Measurements from ENCODE around the gene PACSIN2. TPM values are rescaled to one million over a fixed set of nuclear protein-coding genes. Genes with fewer than 3 reads are reported as not detected.
A peak's percentile ranks its signal among the peaks of the same experiment; 100 is the strongest.
"Not testable (repeated sequence)": the region's sequence is repeated elsewhere in the genome, so short reads cannot be mapped to it uniquely, and the experiment has no call there.

PACSIN2 gene
- total RNA-seq, 1 experiment from 2014 or later, result 60.1 TPM

GRCh38 chr22:43017525-43018460 is 2.8 kb upstream of the PACSIN2 start:
- no peak for DNase-seq
- H3K36me3 ChIP-seq (replicated peaks; ENCODE audit: control insufficient read depth, insufficient read depth, low read length), result no peaks in the 10 kb centered on the region
- peaks cover 1% of the 10 kb centered on the region; the same call in 1 of the 2 replicates for H3K27me3 ChIP-seq (ENCODE audit: control insufficient read depth, insufficient read depth, low read length)
- no peak overlapping the region for H3K4me3 ChIP-seq (ENCODE audit: insufficient read depth, low read depth, low read length)

DNA sequence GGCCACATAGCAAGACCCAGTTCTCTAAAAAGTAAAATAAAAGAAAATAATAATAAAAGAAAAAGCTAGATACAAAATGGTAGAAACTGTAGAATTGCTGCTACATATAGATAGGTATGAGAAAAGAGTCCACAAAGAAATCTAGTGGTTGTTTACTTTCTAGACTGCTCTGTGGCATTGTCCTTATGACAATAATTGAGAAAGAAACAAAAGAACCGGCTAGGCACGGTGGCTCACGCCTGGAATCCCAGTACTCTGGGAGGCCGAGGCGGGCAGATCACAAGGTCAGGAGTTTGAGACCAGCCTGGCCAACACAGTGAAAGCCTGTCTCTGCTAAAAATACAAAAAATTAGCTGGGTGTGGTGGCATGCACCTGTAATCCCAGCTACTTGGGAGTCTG is 1.2 kb upstream of the PACSIN2 start:
- not testable (repeated sequence) for H3K4me3 ChIP-seq (ENCODE audit: insufficient read depth, low read depth, low read length); H3K27me3 ChIP-seq (ENCODE audit: control insufficient read depth, insufficient read depth, low read length); DNase-seq; H3K36me3 ChIP-seq (replicated peaks; ENCODE audit: control insufficient read depth, insufficient read depth, low read length)

GRCh38 chr22:43015677-43016042 is 711 bp upstream of the PACSIN2 start:
- Histone ChIP-seq H3K36me3 (replicated peaks; ENCODE audit: control insufficient read depth, insufficient read depth, low read length) (no peaks in the 10 kb centered on the region), H3K4me3 (ENCODE audit: insufficient read depth, low read depth, low read length) (peak overlapping the region; percentile 57), H3K27me3 (ENCODE audit: control insufficient read depth, insufficient read depth, low read length) (peaks cover 1% of the 10 kb centered on the region; the same call in 1 of the 2 replicates)
- no peak for DNase-seq

DNA sequence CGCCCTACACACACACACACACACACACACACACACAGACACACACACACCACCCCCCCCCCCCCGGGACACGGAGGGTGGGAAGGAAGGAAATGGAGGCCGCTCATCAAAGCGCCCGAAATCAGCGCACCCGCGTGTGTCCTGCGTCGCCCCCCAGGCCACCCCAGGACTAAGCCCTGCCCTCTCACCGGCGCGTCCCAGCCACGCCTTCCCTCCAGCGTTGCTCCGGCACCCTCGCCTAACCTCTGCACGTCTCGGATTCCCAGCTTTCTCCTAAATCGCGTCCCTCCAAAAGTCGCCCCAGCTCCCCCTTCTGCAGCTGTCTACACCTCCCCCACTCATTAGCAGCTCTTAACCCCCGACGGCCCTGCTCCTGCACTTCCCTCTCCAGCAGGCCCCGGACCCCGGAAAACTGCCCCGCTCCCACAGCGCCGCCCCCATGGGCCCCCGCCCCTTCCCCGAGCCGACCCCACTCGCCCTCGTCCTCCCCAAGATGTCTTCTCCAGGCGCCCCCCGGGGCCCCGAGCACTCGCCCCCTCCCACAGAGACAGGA is 557 bp downstream of the PACSIN2 start:
- peaks cover 1% of the 10 kb centered on the region; the same call in 1 of the 2 replicates for H3K27me3 ChIP-seq (ENCODE audit: control insufficient read depth, insufficient read depth, low read length)
- H3K4me3 ChIP-seq (ENCODE audit: insufficient read depth, low read depth, low read length), result peak overlapping the region; percentile 80
- no peaks in the 10 kb centered on the region for H3K36me3 ChIP-seq (replicated peaks; ENCODE audit: control insufficient read depth, insufficient read depth, low read length)
- peak; percentile 89 for DNase-seq

DNA sequence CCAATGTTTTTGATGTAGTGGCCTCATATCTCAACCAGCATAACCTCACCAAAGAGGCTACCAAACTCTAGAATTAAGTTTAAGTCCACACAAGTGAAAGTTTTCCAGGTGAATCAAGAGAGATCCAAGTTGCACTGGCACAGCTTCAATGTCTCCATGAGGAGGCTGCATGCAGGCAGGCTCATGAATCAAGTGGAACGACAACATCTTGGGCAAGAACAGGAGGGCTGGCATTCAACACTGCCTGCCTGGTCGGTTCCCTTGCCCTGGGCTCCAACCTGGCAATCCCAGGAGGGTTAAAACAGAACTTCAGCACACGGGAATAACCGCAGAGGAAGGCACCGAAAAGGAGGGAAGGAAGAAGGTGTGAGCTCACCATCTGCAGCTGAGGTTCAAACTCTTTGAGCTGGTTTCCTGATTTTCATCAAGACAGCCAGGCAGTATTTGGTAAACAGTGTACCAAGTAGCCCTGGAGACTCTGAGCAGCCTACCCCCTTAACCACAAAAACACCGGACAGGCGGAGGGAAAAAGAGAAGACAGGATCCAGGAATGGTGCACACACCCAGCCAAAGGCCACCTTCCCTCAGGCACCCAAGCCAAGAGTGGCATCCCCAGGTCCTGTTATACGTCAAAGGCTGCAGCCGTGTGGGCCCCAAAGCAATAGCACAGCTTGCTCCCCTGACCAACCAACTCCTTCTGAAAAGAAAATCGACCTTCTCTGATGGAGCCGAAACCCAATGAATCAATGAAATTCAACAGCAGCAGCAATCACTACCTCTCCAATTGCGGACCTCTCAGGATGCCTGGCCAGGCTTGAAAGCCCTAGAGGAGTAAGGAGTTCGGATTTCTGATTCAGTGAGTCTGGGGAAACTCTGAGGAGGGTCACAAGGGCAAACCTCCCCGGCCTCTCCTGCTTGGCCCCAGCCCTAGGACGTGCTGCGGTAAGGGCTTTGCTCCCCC is 1.3 kb downstream of the PACSIN2 start:
- peak; percentile 72 for DNase-seq
- H3K36me3 ChIP-seq (replicated peaks; ENCODE audit: control insufficient read depth, insufficient read depth, low read length), result no peaks in the 10 kb centered on the region
- H3K27me3 ChIP-seq (ENCODE audit: control insufficient read depth, insufficient read depth, low read length), result peaks cover 1% of the 10 kb centered on the region; the same call in 1 of the 2 replicates

DNA sequence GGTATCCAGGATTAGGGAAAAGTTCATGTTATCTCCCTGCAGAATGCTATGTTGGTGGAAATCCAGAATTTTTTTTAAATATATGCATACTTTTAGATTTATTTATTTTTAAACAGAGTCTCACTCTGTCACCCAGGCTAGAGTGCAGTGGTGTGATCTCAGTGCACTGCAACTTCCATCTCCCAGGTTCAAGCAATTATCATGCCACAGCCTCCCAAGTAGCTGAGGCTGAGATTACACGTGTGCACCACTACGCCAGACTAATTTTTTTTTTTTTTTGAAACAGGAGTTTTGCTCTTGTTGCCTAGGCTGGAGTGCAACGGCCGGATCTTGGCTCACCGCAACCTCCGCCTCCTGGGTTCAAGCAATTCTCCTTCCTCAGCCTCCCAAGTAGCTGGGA is 2.6 kb downstream of the PACSIN2 start:
- no peak overlapping the region for H3K4me3 ChIP-seq (ENCODE audit: insufficient read depth, low read depth, low read length)
- H3K36me3 ChIP-seq (replicated peaks; ENCODE audit: control insufficient read depth, insufficient read depth, low read length), result no peaks in the 10 kb centered on the region
- peaks cover 1% of the 10 kb centered on the region; the same call in 1 of the 2 replicates for H3K27me3 ChIP-seq (ENCODE audit: control insufficient read depth, insufficient read depth, low read length)
- no peak for DNase-seq

More for the DNA sequence above, 1.3 kb downstream of the PACSIN2 start:
- H3K4me3 ChIP-seq (ENCODE audit: insufficient read depth, low read depth, low read length), result peak overlapping the region; percentile 80

GRCh38 chr22:43011079-43011478 is 3.9 kb downstream of the PACSIN2 start:
- Histone ChIP-seq H3K36me3 (replicated peaks; ENCODE audit: control insufficient read depth, insufficient read depth, low read length) (no peaks in the 10 kb centered on the region), H3K4me3 (ENCODE audit: insufficient read depth, low read depth, low read length) (no peak overlapping the region), H3K27me3 (ENCODE audit: control insufficient read depth, insufficient read depth, low read length) (peaks cover 1% of the 10 kb centered on the region; the same call in 1 of the 2 replicates)
- no peak for DNase-seq

DNA sequence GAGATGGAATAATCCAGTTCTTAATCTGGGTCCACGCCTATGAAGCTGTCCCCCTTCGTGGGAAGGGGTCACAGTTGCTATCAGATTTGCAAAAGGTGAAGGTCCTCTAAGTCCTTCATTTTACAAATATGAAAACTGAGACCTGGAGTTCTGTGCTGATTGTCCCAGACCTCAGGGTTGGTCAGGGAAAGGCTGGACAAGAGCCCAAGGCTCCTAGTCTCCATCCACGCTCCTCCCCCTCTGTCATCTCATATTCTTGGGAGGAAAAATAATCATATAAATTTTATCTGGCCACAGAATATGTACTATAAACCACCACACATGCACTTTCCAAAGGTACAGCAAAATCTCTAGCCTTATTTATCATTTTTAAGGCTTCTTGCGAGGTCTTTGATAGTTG is 5.5 kb downstream of the PACSIN2 start:
- no peak for DNase-seq
- no peaks in the 10 kb centered on the region for H3K36me3 ChIP-seq (replicated peaks; ENCODE audit: control insufficient read depth, insufficient read depth, low read length)
- H3K4me3 ChIP-seq (ENCODE audit: insufficient read depth, low read depth, low read length), result no peak overlapping the region
- no peaks in the 10 kb centered on the region for H3K27me3 ChIP-seq (ENCODE audit: control insufficient read depth, insufficient read depth, low read length)

- Histone ChIP-seq H3K4me3 (ENCODE audit: insufficient read depth, low read depth, low read length) (no peak overlapping the region), H3K36me3 (replicated peaks; ENCODE audit: control insufficient read depth, insufficient read depth, low read length) (no peaks in the 10 kb centered on the region), H3K27me3 (ENCODE audit: control insufficient read depth, insufficient read depth, low read length) (no peaks in the 10 kb centered on the region)
- no peak for DNase-seq
Observed at GRCh38 chr22:43008921-43009320, 6.0 kb downstream of the PACSIN2 start.

- Histone ChIP-seq H3K36me3 (replicated peaks; ENCODE audit: control insufficient read depth, insufficient read depth, low read length) (no peaks in the 10 kb centered on the region), H3K4me3 (ENCODE audit: insufficient read depth, low read depth, low read length) (no peak overlapping the region), H3K27me3 (ENCODE audit: control insufficient read depth, insufficient read depth, low read length) (no peaks in the 10 kb centered on the region)
- no peak for DNase-seq
Observed at GRCh38 chr22:43008509-43008908, 6.4 kb downstream of the PACSIN2 start.

GRCh38 chr22:43007519-43008102 is 7.3 kb downstream of the PACSIN2 start:
- Histone ChIP-seq H3K36me3 (replicated peaks; ENCODE audit: control insufficient read depth, insufficient read depth, low read length) (no peaks in the 10 kb centered on the region), H3K27me3 (ENCODE audit: control insufficient read depth, insufficient read depth, low read length) (no peaks in the 10 kb centered on the region), H3K4me3 (ENCODE audit: insufficient read depth, low read depth, low read length) (no peak overlapping the region)
- DNase-seq, result no peak

- no peak for DNase-seq
- Histone ChIP-seq H3K4me3 (ENCODE audit: insufficient read depth, low read depth, low read length) (no peak overlapping the region), H3K27me3 (ENCODE audit: control insufficient read depth, insufficient read depth, low read length) (no peaks in the 10 kb centered on the region), H3K36me3 (replicated peaks; ENCODE audit: control insufficient read depth, insufficient read depth, low read length) (no peaks in the 10 kb centered on the region)
Observed at GRCh38 chr22:43006753-43007152, 8.2 kb downstream of the PACSIN2 start.

DNA sequence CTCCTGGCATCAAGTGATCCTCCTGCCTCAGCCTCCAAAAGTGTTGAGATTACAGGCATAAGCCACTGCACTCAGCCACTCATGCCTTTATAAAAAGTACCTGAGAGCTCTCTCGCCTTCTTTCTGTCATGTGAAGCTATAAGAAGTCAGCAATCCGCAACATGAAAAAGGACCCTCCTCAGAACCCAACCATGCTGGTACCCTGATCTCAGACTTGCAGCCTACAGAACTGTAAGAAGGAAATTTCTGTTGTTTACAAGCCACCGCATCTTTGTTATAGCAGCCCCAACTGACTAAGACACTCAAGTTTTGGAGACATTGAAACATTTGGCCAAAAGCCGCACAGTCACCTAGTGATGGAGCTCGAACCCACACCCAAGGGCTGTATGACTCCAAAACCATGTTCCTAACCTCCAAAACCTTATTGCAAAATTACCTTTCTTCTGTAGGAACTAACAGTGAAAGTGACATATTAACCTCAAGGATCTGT is 8.9 kb downstream of the PACSIN2 start:
- no peaks in the 10 kb centered on the region for H3K27me3 ChIP-seq (ENCODE audit: control insufficient read depth, insufficient read depth, low read length)
- DNase-seq, result no peak

DNA sequence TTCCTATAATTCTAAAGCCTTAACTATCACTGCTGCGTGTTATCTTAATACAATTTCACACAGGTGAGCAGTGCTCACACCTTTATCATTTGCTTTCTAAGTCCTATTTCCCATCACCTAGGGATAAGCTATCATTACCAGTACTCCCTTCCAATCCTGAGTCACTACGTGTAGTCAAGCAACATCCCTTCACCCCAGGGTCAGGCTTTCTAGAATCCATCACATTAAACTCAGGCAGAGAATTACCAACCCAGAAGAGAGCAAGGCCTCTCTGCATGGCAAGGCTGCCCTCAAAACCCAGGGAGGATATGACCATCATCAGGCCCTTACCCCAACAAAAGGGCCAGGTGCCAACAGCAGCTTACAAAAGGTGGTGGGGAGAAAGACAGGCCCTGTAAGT is 9.8 kb downstream of the PACSIN2 start:
- H3K36me3 ChIP-seq (replicated peaks; ENCODE audit: control insufficient read depth, insufficient read depth, low read length), result no peaks in the 10 kb centered on the region
- no peak overlapping the region for H3K4me3 ChIP-seq (ENCODE audit: insufficient read depth, low read depth, low read length)
- DNase-seq, result no peak
- no peaks in the 10 kb centered on the region for H3K27me3 ChIP-seq (ENCODE audit: control insufficient read depth, insufficient read depth, low read length)

More for the DNA sequence above, 8.9 kb downstream of the PACSIN2 start:
- no peaks in the 10 kb centered on the region for H3K36me3 ChIP-seq (replicated peaks; ENCODE audit: control insufficient read depth, insufficient read depth, low read length)
- no peak overlapping the region for H3K4me3 ChIP-seq (ENCODE audit: insufficient read depth, low read depth, low read length)

Data from H7 (cell line).